Right kidney (tissue), 9 donors: ENCODE measurements around the gene A1BG.
A peak's percentile ranks its signal among the peaks of the same experiment; 100 is the strongest.

Experiments used
- DNase-seq: peaks from one replicate; pipeline ENCODE4 v3.0.0-alpha.2; 2016
- long read RNA-seq, 8 donors: transcript quantifications; one replicate each; lab custom pipeline, GENCODE V29; 2026

Gene A1BG
- long read RNA-seq, donor 1, partial matches to known transcripts = 0 of 1 reads
- long read RNA-seq, donor 1, other reads (novel, unspliced or antisense) = 0 of 1 reads
- long read RNA-seq, donor 2, partial matches to known transcripts = 0 of 2 reads
- long read RNA-seq, donor 2, other reads (novel, unspliced or antisense) = 0 of 2 reads
- long read RNA-seq, donor 3 = 0 reads
- long read RNA-seq, donor 4, transcript A1BG-203 (2 exons, 2,134 nt) = major isoform, 7 of 7 reads
- long read RNA-seq, donor 4, partial matches to known transcripts = 0 of 7 reads
- long read RNA-seq, donor 4, other reads (novel, unspliced or antisense) = 0 of 7 reads
- long read RNA-seq, donor 5, partial matches to known transcripts = 0 of 1 reads
- long read RNA-seq, donor 5, other reads (novel, unspliced or antisense) = 0 of 1 reads
- long read RNA-seq, donor 6, partial matches to known transcripts = 0 of 4 reads
- long read RNA-seq, donor 6, other reads (novel, unspliced or antisense) = 0 of 4 reads
- long read RNA-seq, donor 7, transcript A1BG-203 (2 exons, 2,134 nt) = major isoform, 7 of 7 reads
- long read RNA-seq, donor 7, partial matches to known transcripts = 0 of 7 reads
- long read RNA-seq, donor 7, other reads (novel, unspliced or antisense) = 0 of 7 reads
- long read RNA-seq, donor 8 = 0 reads

- DNase-seq = no peak
Measured at GRCh38 chr19:58352760-58353671, at the start of gene A1BG. TSS of gene A1BG (minus strand) at chr19:58353492. CDS start at chr19:58353437, 55 bp downstream.

GRCh38 chr19:58401840-58402421 lies 48.6 kb upstream of the A1BG start:
- DNase-seq = no peak

GRCh38 chr19:58400916-58401839 lies 47.9 kb upstream of the A1BG start:
- peak; percentile 95 for DNase-seq

GRCh38 chr19:58400316-58400915 lies 47.1 kb upstream of the A1BG start:
- DNase-seq = no peak

- DNase-seq = no peak
Measured at GRCh38 chr19:58399903-58400302, 46.6 kb upstream of the A1BG start.

GRCh38 chr19:58398545-58398944 lies 45.3 kb upstream of the A1BG start:
- no peak for DNase-seq

- no peak for DNase-seq
Measured at GRCh38 chr19:58398087-58398486, 44.8 kb upstream of the A1BG start.

- DNase-seq = no peak
Measured at GRCh38 chr19:58397533-58398037, 44.3 kb upstream of the A1BG start.

- DNase-seq = peak; percentile 43
Measured at GRCh38 chr19:58396691-58397532, 43.6 kb upstream of the A1BG start.

GRCh38 chr19:58395979-58396627 lies 42.8 kb upstream of the A1BG start:
- peak; percentile 32 for DNase-seq

GRCh38 chr19:58395220-58395978 lies 42.1 kb upstream of the A1BG start, which contains the start of gene RNF225:
TSS of gene RNF225 (plus strand) at chr19:58395656. CDS start at chr19:58396090, 434 bp downstream.
- DNase-seq = no peak

GRCh38 chr19:58394821-58395219 lies 41.5 kb upstream of the A1BG start:
- no peak for DNase-seq

GRCh38 chr19:58393725-58394033 lies 40.4 kb upstream of the A1BG start:
- DNase-seq = no peak

GRCh38 chr19:58392945-58393724 lies 39.8 kb upstream of the A1BG start:
- DNase-seq = no peak

GRCh38 chr19:58388175-58388526 lies 34.9 kb upstream of the A1BG start:
- DNase-seq = no peak

- DNase-seq = no peak
Measured at GRCh38 chr19:58387338-58388174, 34.3 kb upstream of the A1BG start.
